HG02588 (cell line): ENCODE measurements around the gene CUL2.
"Not testable (repeated sequence)": the region's sequence is repeated elsewhere in the genome, so short reads cannot be mapped to it uniquely, and the experiment has no call there.

ENCODE experiments used
- ATAC-seq: cut with Tn5 transposase; IDR thresholded peaks from one replicate; pipeline ENCODE4 v1.9.1; 2021; ENCODE audit warnings: mild to moderate bottlenecking, moderate library complexity; ENCODE audit not compliant: unreplicated experiment

Gene CUL2

GRCh38 chr10:35080261-35080660 is 9.9 kb downstream of the CUL2 start:
- not testable (repeated sequence) for ATAC-seq

- ATAC-seq: no peak
These were observed 10.4 kb downstream of the CUL2 start for GRCh38 chr10:35079763-35080162.

GRCh38 chr10:35079265-35079664 is 10.9 kb downstream of the CUL2 start:
- no peak for ATAC-seq

GRCh38 chr10:35075228-35075627 is 14.9 kb downstream of the CUL2 start:
- ATAC-seq: no peak

GRCh38 chr10:35074266-35074665 is 15.9 kb downstream of the CUL2 start:
- ATAC-seq: no peak

- no peak for ATAC-seq
These were observed 19.6 kb downstream of the CUL2 start for GRCh38 chr10:35070521-35070920.

- ATAC-seq: no peak
These were observed 26.2 kb downstream of the CUL2 start for GRCh38 chr10:35063837-35064454.

- ATAC-seq: no peak
These were observed 30.7 kb downstream of the CUL2 start for GRCh38 chr10:35059481-35059880.

GRCh38 chr10:35058686-35059085 is 31.5 kb downstream of the CUL2 start:
- ATAC-seq: no peak

GRCh38 chr10:35058134-35058533 is 32.0 kb downstream of the CUL2 start:
- no peak for ATAC-seq

GRCh38 chr10:35056686-35057085 is 33.5 kb downstream of the CUL2 start:
- ATAC-seq: no peak

- no peak for ATAC-seq
These were observed 34.0 kb downstream of the CUL2 start for GRCh38 chr10:35056133-35056532.

- no peak for ATAC-seq
These were observed 39.6 kb downstream of the CUL2 start for GRCh38 chr10:35050568-35050967.

- ATAC-seq: no peak
These were observed 44.1 kb downstream of the CUL2 start for GRCh38 chr10:35046074-35046473.

- not testable (repeated sequence) for ATAC-seq
These were observed 44.9 kb downstream of the CUL2 start for GRCh38 chr10:35045275-35045674.

- no peak for ATAC-seq
These were observed 46.3 kb downstream of the CUL2 start for GRCh38 chr10:35043796-35044344.

GRCh38 chr10:35042783-35043182 is 47.4 kb downstream of the CUL2 start:
- no peak for ATAC-seq

- no peak for ATAC-seq
These were observed 48.6 kb downstream of the CUL2 start for GRCh38 chr10:35041502-35041879.

- no peak for ATAC-seq
These were observed 49.2 kb downstream of the CUL2 start for GRCh38 chr10:35040760-35041501.

- no peak for ATAC-seq
These were observed 53.0 kb downstream of the CUL2 start for GRCh38 chr10:35037104-35037503.

GRCh38 chr10:35035606-35036005 is 54.5 kb downstream of the CUL2 start:
- no peak for ATAC-seq

- no peak for ATAC-seq
These were observed 62.6 kb downstream of the CUL2 start for GRCh38 chr10:35027567-35027966.
